A549 treated with dexamethasone at 1 μM for 4 hours (cell line): ENCODE data around the gene CD4. TPM values are rescaled to one million over a fixed set of nuclear protein-coding genes. Genes with fewer than 3 reads are reported as not detected.

ENCODE experiments used
- total RNA-seq: library from RNA; stranded (reverse); fragments of 200-300 nt; extraction: Qiagen RNA extraction; gene quantifications from 5 replicates; pipeline ENCODE4 v1.2.3, GENCODE V29; 2022

Gene CD4
- total RNA-seq, result not detected in 5 replicates

GRCh38 chr12:6788972-6789924 is at the start of gene CD4:
Gene CD4, plus strand, starts transcription at chr12:6789528. Its CDS starts 10,611 bp downstream, at chr12:6800139.

GRCh38 chr12:6752921-6753771 is 36.2 kb upstream of the CD4 start, which contains the start of gene MLF2:
Gene MLF2, minus strand, starts transcription at chr12:6753141. Its CDS starts 807 bp downstream, at chr12:6752334.

DNA sequence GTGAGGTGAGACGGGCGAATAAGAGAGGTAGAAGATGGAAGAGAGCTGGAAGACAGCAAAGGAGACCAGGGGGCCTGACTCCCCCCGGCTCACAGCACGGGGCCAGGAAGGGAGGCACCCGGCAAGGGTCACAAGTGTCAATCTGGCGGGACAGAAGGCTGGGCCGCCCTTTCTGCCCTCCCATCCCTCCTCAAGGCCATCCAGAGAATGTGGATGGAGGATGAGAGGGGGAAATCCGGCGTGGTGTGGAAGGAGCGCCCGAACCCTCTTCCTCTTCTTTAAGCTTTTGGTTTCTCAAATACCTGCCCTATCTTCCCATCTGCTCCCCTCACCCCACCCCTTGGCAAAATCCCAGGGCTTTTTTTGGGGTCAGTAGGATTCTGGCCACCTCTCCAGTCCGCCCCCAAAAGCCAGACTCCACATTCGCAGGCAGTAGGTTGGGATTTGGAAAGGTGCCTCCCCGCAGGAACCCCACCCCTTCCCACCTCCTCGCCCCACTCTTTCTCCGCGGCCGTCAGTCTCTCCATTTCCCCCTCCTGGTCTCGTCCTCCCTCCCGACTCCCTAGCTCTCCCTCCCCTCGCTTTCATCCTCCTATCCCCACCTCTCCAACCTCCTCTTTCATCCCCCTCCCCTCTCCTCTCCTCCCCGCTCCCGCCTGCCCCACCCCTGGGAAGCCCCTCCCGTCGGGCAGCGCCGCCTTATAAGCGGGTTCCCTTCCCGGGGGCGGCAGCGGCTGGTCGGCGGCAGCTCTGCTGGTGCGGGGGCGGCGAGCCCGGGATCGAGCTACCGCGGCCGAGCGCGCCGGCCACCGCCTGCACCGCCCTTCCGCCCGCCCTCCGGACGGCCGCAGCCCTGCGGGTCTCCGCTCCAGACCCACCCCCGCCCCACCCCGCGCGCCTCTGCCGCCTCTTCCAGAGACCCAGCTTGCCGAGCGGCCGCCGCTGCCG is 23.4 kb upstream of the CD4 start, which contains the start of gene PTMS:
TSS of gene PTMS (plus strand) at position 730 of the 948 bp plus-strand sequence. CDS start 343 bp downstream, outside the sequence.

DNA sequence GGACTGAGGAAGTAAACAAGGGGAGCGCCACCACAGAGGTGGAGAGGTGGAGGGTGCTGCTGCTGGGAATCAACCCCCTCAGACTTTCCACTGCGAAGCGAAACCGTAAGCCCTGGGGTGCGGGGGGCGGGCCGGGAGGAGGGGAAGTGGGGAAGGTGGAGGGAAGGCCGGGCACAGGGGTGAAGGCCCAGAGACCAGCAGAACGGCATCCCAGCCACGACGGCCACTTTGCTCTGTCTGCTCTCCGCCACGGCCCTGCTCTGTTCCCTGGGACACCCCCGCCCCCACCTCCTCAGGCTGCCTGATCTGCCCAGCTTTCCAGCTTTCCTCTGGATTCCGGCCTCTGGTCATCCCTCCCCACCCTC is 17.0 kb upstream of the CD4 start, which contains the start of gene LAG3:
TSS of gene LAG3 (plus strand) at position 190 of the 365 bp plus-strand sequence. CDS start 333 bp downstream, outside the sequence.

DNA sequence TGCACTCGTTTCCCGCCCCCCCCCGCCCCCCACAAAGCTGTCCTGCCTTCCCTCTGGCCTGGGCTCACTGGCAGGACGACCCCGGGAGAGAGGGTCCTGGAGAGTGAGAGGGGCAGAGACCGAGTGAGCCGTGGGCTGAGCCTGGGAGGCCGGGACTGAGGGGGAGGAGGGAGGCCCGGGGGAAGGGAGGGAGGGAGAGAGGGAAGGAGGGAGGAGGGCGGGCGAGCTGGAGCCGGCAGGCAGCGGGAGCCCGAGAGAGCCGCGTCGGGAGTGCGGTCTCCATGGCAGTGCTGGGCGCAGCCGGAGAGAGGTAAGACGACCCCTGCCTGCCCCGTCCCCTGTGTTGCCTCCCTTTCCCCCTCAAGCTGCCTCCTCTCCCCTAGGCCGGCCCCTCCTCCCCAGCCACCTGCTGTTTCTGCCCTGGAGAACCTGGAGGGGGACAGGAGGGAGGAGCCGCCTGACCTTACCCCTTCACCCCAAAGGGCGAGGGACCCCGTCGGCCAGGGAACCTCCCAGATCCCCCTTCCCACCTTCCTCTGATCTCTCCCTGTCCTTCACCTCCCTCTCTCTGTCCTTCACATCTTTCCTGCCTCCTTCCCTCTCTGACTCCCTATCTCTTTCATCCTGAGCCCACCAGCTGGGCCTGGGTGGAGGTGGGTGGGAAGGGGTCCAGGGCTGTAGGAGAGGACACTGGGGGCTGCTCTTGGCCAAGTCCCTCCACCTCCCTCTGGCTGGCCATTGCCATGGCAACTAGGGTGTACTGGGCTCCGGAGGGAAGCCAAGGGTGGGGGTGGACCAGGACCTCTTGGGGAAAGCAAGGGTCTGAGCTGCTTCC is 32.5 kb downstream of the CD4 start, which contains the start of gene GPR162:
TSS of gene GPR162 (plus strand) at position 231 of the 835 bp plus-strand sequence. CDS start 2,078 bp downstream, outside the sequence.

GRCh38 chr12:6827982-6828780 is 38.9 kb downstream of the CD4 start, which contains the start of gene P3H3:
Gene P3H3, plus strand, starts transcription at chr12:6828407. Its CDS starts 34 bp downstream, at chr12:6828441.

GRCh38 chr12:6840761-6841515 is 51.6 kb downstream of the CD4 start, which contains the start of gene GNB3:
Gene GNB3, plus strand, starts transcription at chr12:6840925. Its CDS starts 363 bp downstream, at chr12:6841288.

DNA sequence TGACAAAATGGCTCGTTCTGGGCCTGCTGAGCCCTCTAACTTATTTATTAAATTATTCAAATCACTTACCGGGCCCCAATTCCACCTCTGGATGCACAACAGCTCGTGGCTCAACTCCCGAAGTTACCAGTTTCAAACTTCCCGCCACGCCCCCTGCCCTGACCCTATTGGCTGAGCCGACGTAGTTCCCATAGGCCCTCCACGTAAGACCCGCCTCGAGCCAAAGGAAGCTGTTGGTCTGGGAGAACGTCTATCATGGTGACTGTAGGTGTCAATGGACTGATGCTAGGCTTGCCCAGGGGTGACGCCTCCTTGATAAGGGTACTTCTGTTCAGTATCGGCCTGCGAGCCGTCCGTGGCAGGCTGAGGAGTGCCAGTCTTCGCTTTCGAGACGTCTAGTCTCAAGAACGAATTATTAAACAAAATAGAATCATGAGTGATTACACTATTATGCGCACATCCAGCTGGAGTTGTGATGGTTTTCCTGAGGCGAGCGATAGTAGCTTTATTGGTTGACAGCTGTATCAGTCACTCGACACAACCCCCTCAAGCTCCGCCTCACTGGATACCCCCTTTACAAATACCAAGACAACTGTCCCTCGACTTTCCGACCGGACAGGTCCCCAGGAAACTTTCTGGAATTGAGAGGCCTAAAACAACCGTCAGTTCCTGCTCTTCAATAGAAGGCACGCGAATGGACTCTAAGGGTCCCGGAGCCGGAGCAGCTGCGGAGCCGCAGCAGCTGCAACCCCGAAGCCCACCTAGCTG is 62.0 kb downstream of the CD4 start, which contains the start of gene CDCA3:
TSS of gene CDCA3 (minus strand) at position 134 of the 768 bp plus-strand sequence. CDS start 334 bp downstream, outside the sequence.

DNA sequence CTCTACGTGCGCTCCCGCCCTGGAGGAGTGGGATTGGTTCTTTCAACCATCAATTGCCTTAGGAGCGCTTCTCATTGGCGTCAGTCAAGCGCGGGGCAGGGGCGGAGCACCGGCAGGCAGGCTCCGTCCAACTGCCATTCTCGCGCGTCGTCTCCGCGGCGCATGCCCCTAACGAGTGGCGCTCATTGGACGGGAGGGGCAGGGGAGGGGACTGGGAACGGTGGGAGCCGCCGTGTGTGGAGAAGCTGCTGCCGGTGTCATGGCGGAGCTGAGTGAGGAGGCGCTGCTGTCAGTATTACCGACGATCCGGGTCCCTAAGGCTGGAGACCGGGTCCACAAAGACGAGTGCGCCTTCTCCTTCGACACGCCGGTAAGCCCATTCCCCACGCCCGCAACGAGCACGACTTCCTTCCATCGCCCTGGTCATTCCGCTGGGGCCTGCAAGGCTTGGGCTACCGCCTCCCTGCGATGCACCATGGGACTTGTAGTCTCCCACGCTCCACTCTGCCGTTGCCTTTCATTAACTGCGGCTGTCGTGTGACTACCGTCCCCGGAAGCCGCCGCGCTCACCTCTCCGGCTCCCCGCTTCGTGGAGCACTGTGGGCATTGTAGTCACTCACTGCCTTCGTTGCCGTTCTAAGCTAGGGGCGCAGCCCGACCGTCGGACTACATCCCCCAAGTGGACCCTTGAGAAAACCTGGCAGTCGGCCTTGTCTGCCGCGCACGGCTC is 62.8 kb downstream of the CD4 start, which contains the start of gene USP5:
TSS of gene USP5 (plus strand) at position 230 of the 730 bp plus-strand sequence. CDS start at position 260, 30 bp downstream.

GRCh38 chr12:6867413-6868210 is 78.3 kb downstream of the CD4 start, which contains the start of gene TPI1:
Gene TPI1, plus strand, starts transcription at chr12:6867531. Its CDS starts 36 bp downstream, at chr12:6867567.

Other genes starting within 250 kb of the CD4 start
- 1.3 to 2.0 TPM (median 1.5 TPM) in 5 replicates for gene IFFO1, start 233.5 kb upstream of the CD4 start, total RNA-seq
- 84.8 to 101 TPM (median 93.6 TPM) in 5 replicates for gene NOP2, start 221.2 kb upstream of the CD4 start, total RNA-seq
- gene CHD4, start 182.1 kb upstream of the CD4 start, total RNA-seq, result 61.0 to 71.4 TPM (median 66.7 TPM) in 5 replicates
- 0.51 to 0.87 TPM (median 0.71 TPM) in 5 replicates for gene LPAR5, start 153.6 kb upstream of the CD4 start, total RNA-seq
- 0.13 to 0.23 TPM (median 0.19 TPM) in 5 replicates for gene ACRBP, start 142.1 kb upstream of the CD4 start, total RNA-seq
- 11.8 to 15.1 TPM (median 12.9 TPM) in 5 replicates for gene ING4, start 126.4 kb upstream of the CD4 start, total RNA-seq
- gene ZNF384, start 100.2 kb upstream of the CD4 start, total RNA-seq, result 49.3 to 61.4 TPM (median 58.0 TPM) in 5 replicates
- 0.56 to 1.0 TPM (median 0.96 TPM) in 5 replicates for gene PIANP, start 88.7 kb upstream of the CD4 start, total RNA-seq
- 46.5 to 53.0 TPM (median 52.7 TPM) in 5 replicates for gene COPS7A, start 65.5 kb upstream of the CD4 start, total RNA-seq
- 252 to 307 TPM (median 297 TPM) in 5 replicates for gene MLF2, start 36.4 kb upstream of the CD4 start, total RNA-seq
- gene PTMS, start 23.2 kb upstream of the CD4 start, total RNA-seq, result 661 to 1,016 TPM (median 1,000 TPM) in 5 replicates
- 0.56 to 1.7 TPM (median 1.3 TPM) in 5 replicates for gene LAG3, start 17.0 kb upstream of the CD4 start, total RNA-seq
- 0.29 to 0.64 TPM (median 0.41 TPM) in 5 replicates for gene GPR162, start 32.3 kb downstream of the CD4 start, total RNA-seq
- 19.9 to 28.7 TPM (median 24.8 TPM) in 5 replicates for gene P3H3, start 38.9 kb downstream of the CD4 start, total RNA-seq
- gene GNB3, start 51.4 kb downstream of the CD4 start, total RNA-seq, result 0.59 to 2.3 TPM (median 1.5 TPM) in 5 replicates
- 66.7 to 77.6 TPM (median 68.2 TPM) in 5 replicates for gene CDCA3, start 61.8 kb downstream of the CD4 start, total RNA-seq
- gene USP5, start 62.6 kb downstream of the CD4 start, total RNA-seq, result 75.1 to 101 TPM (median 89.8 TPM) in 5 replicates
- gene TPI1, start 78.0 kb downstream of the CD4 start, total RNA-seq, result 1,541 to 1,693 TPM (median 1,645 TPM) in 5 replicates
- gene SPSB2, start 83.8 kb downstream of the CD4 start, total RNA-seq, result 26.1 to 33.1 TPM (median 31.8 TPM) in 5 replicates
- gene LRRC23, start 115.3 kb downstream of the CD4 start, total RNA-seq, result 16.4 to 19.6 TPM (median 17.6 TPM) in 5 replicates
- gene ENO2, start 125.1 kb downstream of the CD4 start, total RNA-seq, result 28.2 to 31.8 TPM (median 30.8 TPM) in 5 replicates
- 38.8 to 85.5 TPM (median 83.0 TPM) in 5 replicates for gene ATN1, start 138.4 kb downstream of the CD4 start, total RNA-seq
- not detected in 5 replicates for gene RNU7-1, start 154.3 kb downstream of the CD4 start, total RNA-seq
- gene C12orf57, start 154.5 kb downstream of the CD4 start, total RNA-seq, result 252 to 292 TPM (median 272 TPM) in 5 replicates
- gene PTPN6, start 161.8 kb downstream of the CD4 start, total RNA-seq, result 6.6 to 14.6 TPM (median 11.5 TPM) in 5 replicates
- gene PHB2, start 181.1 kb downstream of the CD4 start, total RNA-seq, result 294 to 330 TPM (median 316 TPM) in 5 replicates
- gene EMG1, start 181.4 kb downstream of the CD4 start, total RNA-seq, result 54.7 to 69.8 TPM (median 56.2 TPM) in 5 replicates
- 27.2 to 32.0 TPM (median 29.9 TPM) in 5 replicates for gene LPCAT3, start 228.9 kb downstream of the CD4 start, total RNA-seq